Measurements from ENCODE around the gene POMGNT2.

GRCh38 chr3:43055393-43055792 lies 50.5 kb downstream of the POMGNT2 start:
- TF ChIP-seq CTCF (IDR thresholded peaks at IDR 0.05; ENCODE audit: low read length) (no peak), EZH2 (IDR thresholded peaks at IDR 0.05; ENCODE audit: borderline replicate concordance, low read length) (no peak)
